HEK293 (cell line): ENCODE measurements around the gene PTRH1.

Experiments
- CTCF ChIA-PET: fragments of 350-600 bp; formaldehyde crosslinking; extraction: SDS; loops from one replicate; lab custom pipeline; 2021; ENCODE audit warnings: antibody characterized with exemption; lab: Yijun Ruan, JAX
- POLR2A ChIA-PET: fragments of 300-600 bp; formaldehyde crosslinking; extraction: SDS; loops from one replicate; lab custom pipeline; 2020; ENCODE audit warnings: antibody characterized with exemption, inconsistent platforms; lab: Yijun Ruan, JAX
- H3K27ac ChIP-seq: fragments of 200-500 bp; sonication (Bioruptor generic); 2 replicates; pipeline ENCODE4 v1.5.1; 2014; ENCODE audit warnings: low read depth, low read length, control low read depth, inconsistent platforms; ENCODE audit errors: extremely low read depth
- H3K36me3 ChIP-seq, 2 experiments: fragments of 200-500 bp in 1 of 2; sonication (Bioruptor generic) in 1 of 2; 1 replicate in 1 of 2; 2 replicates in 1 of 2; pipeline ENCODE4 v1.5.1; 2014 to 2017; ENCODE audit warnings: inconsistent platforms in 2 of 2, low read length in 2 of 2; ENCODE audit not compliant: control insufficient read depth in 2 of 2, insufficient read depth in 1 of 2
- H3K4me1 ChIP-seq: fragments of 200-500 bp; sonication (Bioruptor generic); 2 replicates; pipeline ENCODE4 v1.5.1; 2014; ENCODE audit warnings: mild to moderate bottlenecking, low read length, inconsistent platforms; ENCODE audit not compliant: control insufficient read depth, insufficient read depth
- H3K4me3 ChIP-seq: 2 replicates; pipeline ENCODE4 v1.5.1; 2011; ENCODE audit warnings: low read depth, mild to moderate bottlenecking, control low read depth, low read length, moderate library complexity
- H3K9me3 ChIP-seq: fragments of 200-500 bp; sonication (Bioruptor generic); 2 replicates; pipeline ENCODE4 v1.5.1; 2014; ENCODE audit warnings: low read depth, low read length, inconsistent platforms; ENCODE audit not compliant: control insufficient read depth, insufficient read depth
- INSM2 ChIP-seq: fragments of 450-650 bp; formaldehyde crosslinking; IDR thresholded peaks from 2 replicates; pipeline ENCODE4 v1.5.1; 2016; ENCODE audit warnings: missing biosample characterization, missing genetic modification characterization
- KLF7 ChIP-seq: fragments of 450-650 bp; formaldehyde crosslinking; IDR thresholded peaks from 2 replicates; pipeline ENCODE4 v1.5.1; 2016; ENCODE audit warnings: missing biosample characterization, missing genetic modification characterization, borderline replicate concordance
- KLF9 ChIP-seq: fragments of 450-650 bp; formaldehyde crosslinking; IDR thresholded peaks from 2 replicates; pipeline ENCODE4 v1.5.1; 2016; ENCODE audit warnings: missing biosample characterization, missing genetic modification characterization, low read depth
- MEIS1 ChIP-seq: sonication (generic); formaldehyde crosslinking; IDR thresholded peaks from 2 replicates; pipeline ENCODE4 v1.8.1; 2022; ENCODE audit warnings: missing genetic modification reagents, mild to moderate bottlenecking, borderline replicate concordance
- REPIN1 ChIP-seq: fragments of 450-650 bp; formaldehyde crosslinking; IDR thresholded peaks from 2 replicates; pipeline ENCODE4 v1.5.1; 2017; ENCODE audit warnings: missing biosample characterization, missing genetic modification characterization, low read depth
- SP2 ChIP-seq: fragments of 450-650 bp; formaldehyde crosslinking; IDR thresholded peaks from 2 replicates; pipeline ENCODE4 v1.5.1; 2016; ENCODE audit warnings: missing biosample characterization, missing genetic modification characterization
- TSHZ1 ChIP-seq: fragments of 450-650 bp; formaldehyde crosslinking; IDR thresholded peaks from 2 replicates; pipeline ENCODE4 v1.5.1; 2016; ENCODE audit warnings: missing biosample characterization, missing genetic modification characterization, borderline replicate concordance
- ZBTB20 ChIP-seq: fragments of 450-650 bp; formaldehyde crosslinking; IDR thresholded peaks from 2 replicates; pipeline ENCODE4 v1.5.1; 2016; ENCODE audit warnings: missing biosample characterization, missing genetic modification characterization
- ZNF132 ChIP-seq: fragments of 450-650 bp; formaldehyde crosslinking; IDR thresholded peaks from 2 replicates; pipeline ENCODE4 v1.5.1; 2017; ENCODE audit warnings: missing biosample characterization, missing genetic modification characterization, borderline replicate concordance
- ZNF146 ChIP-seq: fragments of 450-650 bp; formaldehyde crosslinking; IDR thresholded peaks from 2 replicates; pipeline ENCODE4 v1.5.1; 2016; ENCODE audit warnings: missing biosample characterization, missing genetic modification characterization
- ZNF19 ChIP-seq: fragments of 450-650 bp; formaldehyde crosslinking; IDR thresholded peaks from 2 replicates; pipeline ENCODE4; 2016; ENCODE audit warnings: missing biosample characterization, missing genetic modification characterization, low read depth
- ZNF324 ChIP-seq: fragments of 450-650 bp; formaldehyde crosslinking; IDR thresholded peaks from 2 replicates; pipeline ENCODE4 v1.5.1; 2016; ENCODE audit warnings: missing biosample characterization, missing genetic modification characterization
- ZNF398 ChIP-seq: fragments of 450-650 bp; formaldehyde crosslinking; IDR thresholded peaks from 2 replicates; pipeline ENCODE4 v1.5.1; 2017; ENCODE audit warnings: missing biosample characterization, missing genetic modification characterization
- ZNF48 ChIP-seq: fragments of 450-650 bp; formaldehyde crosslinking; IDR thresholded peaks from 2 replicates; pipeline ENCODE4 v1.5.1; 2016; ENCODE audit warnings: missing biosample characterization, missing genetic modification characterization
- ZNF549 ChIP-seq: fragments of 450-650 bp; IDR thresholded peaks from 2 replicates; pipeline ENCODE4 v1.5.1; 2018; ENCODE audit warnings: missing biosample characterization, missing genetic modification characterization, mild to moderate bottlenecking, inconsistent platforms, moderate library complexity
- ZNF555 ChIP-seq: fragments of 450-650 bp; formaldehyde crosslinking; conservative IDR thresholded peaks from 2 replicates; pipeline ENCODE4 v1.5.1; 2017; ENCODE audit warnings: missing biosample characterization, mild to moderate bottlenecking, missing genetic modification characterization, inconsistent platforms
- ZNF645 ChIP-seq: fragments of 450-650 bp; formaldehyde crosslinking; IDR thresholded peaks from 2 replicates; pipeline ENCODE4; 2016; ENCODE audit warnings: missing biosample characterization, missing genetic modification characterization
- ZNF660 ChIP-seq: fragments of 450-650 bp; IDR thresholded peaks from 2 replicates; pipeline ENCODE4 v1.5.1; 2018; ENCODE audit warnings: missing biosample characterization, mild to moderate bottlenecking, missing genetic modification characterization
- ZNF792 ChIP-seq: fragments of 450-650 bp; formaldehyde crosslinking; IDR thresholded peaks from 2 replicates; pipeline ENCODE4 v1.5.1; 2016; ENCODE audit warnings: missing biosample characterization, missing genetic modification characterization
- ZSCAN16 ChIP-seq: fragments of 450-650 bp; formaldehyde crosslinking; IDR thresholded peaks from 2 replicates; pipeline ENCODE4 v1.5.1; 2016; ENCODE audit warnings: missing biosample characterization, missing genetic modification characterization
- ZXDB ChIP-seq: fragments of 450-650 bp; formaldehyde crosslinking; IDR thresholded peaks from 2 replicates; pipeline ENCODE4 v1.5.1; 2016; ENCODE audit warnings: missing biosample characterization, missing genetic modification characterization

The PTRH1 gene

GRCh38 chr9:127754099-127755060, 38.9 kb upstream of the PTRH1 start (continued):
- no peak for TF ChIP-seq KLF7
- no peak for TF ChIP-seq REPIN1
- no peak for TF ChIP-seq ZNF48 (tag by site-specific recombination)
- TF ChIP-seq, all 188 proteins: peak for 30

- POLR2A ChIA-PET: interaction anchor here (1.1 kb wide), 1 partner anchor 18 kb away, joined by 5 read pairs; no protein-coding TSS in a partner anchor
- H3K27ac ChIP-seq: no peak overlapping the region
- no peak overlapping the region for H3K4me3 ChIP-seq
- H3K36me3 ChIP-seq: no peaks in the 10 kb centered on the region
- TF ChIP-seq ZNF146: no peak
- TF ChIP-seq ZBTB20 (tag by site-specific recombination): no peak
- no peak for TF ChIP-seq ZNF549 (tag by site-specific recombination)
- no peak for TF ChIP-seq ZNF555 (tag by site-specific recombination)
- TF ChIP-seq ZNF660 (tag by site-specific recombination): no peak
- TF ChIP-seq ZNF19: no peak
- no peak for TF ChIP-seq ZNF398 (tag by site-specific recombination)
- no peak for TF ChIP-seq TSHZ1 (tag by site-specific recombination)
- TF ChIP-seq SP2: no peak
- TF ChIP-seq ZSCAN16: no peak
- no peak for TF ChIP-seq INSM2 (tag by site-specific recombination)
- TF ChIP-seq ZNF645: no peak
- TF ChIP-seq KLF9 (tag by site-specific recombination): no peak
- TF ChIP-seq ZNF324 (tag by site-specific recombination): no peak
- no peak for TF ChIP-seq ZNF132 (tag by site-specific recombination)
- TF ChIP-seq ZNF792 (tag by site-specific recombination): no peak
- no peak for TF ChIP-seq MEIS1 (CRISPR knock-in tag)
- no peak for TF ChIP-seq ZXDB (tag by site-specific recombination)
- 0 out of 2 replicates have a peak, but pooled peaks cover 2% of the 10 kb centered on the region for H3K4me1 ChIP-seq
- H3K9me3 ChIP-seq: no peaks in the 10 kb centered on the region
- CTCF ChIA-PET: interaction anchor here (0.6 to 2.0 kb wide), 2 partner anchors 19 to 189 kb away, joined by 4 to 8 read pairs; partner anchors contain the start of gene TOR2A
Observed at GRCh38 chr9:127753622-127754021, 38.2 kb upstream of the PTRH1 start.
